HG03521 (cell line): ENCODE results near the gene EHD1.
"Not testable (repeated sequence)": the region's sequence is repeated elsewhere in the genome, so short reads cannot be mapped to it uniquely, and the experiment has no call there.

ENCODE experiments used
- ATAC-seq: cut with Tn5 transposase; IDR thresholded peaks from one replicate; pipeline ENCODE4 v1.9.1; 2021; ENCODE audit warnings: mild to moderate bottlenecking, moderate library complexity; ENCODE audit not compliant: unreplicated experiment

EHD1 gene

GRCh38 chr11:64832467-64833197, 45.8 kb downstream of the EHD1 start:
- no peak for ATAC-seq

DNA sequence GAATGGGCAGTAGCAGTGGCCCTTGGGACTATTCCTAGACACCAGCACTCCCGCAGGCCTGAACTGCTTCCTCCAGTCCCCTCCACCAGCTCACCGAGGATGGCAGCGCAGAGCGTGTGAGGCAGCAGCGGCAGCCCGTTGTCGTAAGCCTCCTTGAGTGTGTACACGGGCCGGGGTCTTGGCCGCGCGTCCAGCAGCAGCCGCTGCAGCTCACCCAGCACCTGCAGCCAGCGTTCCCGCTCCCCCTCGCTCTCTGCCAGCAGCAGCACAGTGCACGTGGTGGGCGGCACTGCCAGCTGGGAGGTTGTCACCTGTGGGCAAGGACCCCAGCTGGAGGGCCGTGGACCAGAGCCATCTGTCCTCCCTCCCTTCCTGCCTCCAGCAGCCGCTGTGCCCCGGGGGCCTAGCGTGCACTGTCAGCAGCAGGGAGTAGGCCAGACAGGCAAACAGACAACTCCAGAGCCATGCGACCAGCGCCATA, 47.0 kb downstream of the EHD1 start:
- ATAC-seq: no peak

- no peak for ATAC-seq
Observed at GRCh38 chr11:64829536-64830251, 48.7 kb downstream of the EHD1 start.

DNA sequence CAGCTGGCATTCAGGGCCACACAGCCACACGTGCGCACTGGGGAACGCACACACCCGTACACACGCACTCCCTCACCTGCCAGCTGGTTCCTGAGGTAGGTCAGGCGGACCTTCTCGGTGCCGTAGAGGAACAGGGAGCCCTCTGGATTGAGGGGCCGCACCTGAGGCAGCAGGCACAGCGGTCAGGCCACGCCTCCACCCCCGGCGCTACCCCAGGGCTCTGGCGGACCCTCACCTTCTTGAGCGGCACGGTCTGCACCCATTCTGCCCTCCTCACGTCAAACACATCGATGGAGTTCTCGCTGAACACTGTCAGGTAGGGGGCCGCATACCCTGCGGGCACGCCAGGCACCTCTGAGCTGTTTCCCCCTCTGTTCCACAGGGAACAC, 51.0 kb downstream of the EHD1 start:
- no peak for ATAC-seq

DNA sequence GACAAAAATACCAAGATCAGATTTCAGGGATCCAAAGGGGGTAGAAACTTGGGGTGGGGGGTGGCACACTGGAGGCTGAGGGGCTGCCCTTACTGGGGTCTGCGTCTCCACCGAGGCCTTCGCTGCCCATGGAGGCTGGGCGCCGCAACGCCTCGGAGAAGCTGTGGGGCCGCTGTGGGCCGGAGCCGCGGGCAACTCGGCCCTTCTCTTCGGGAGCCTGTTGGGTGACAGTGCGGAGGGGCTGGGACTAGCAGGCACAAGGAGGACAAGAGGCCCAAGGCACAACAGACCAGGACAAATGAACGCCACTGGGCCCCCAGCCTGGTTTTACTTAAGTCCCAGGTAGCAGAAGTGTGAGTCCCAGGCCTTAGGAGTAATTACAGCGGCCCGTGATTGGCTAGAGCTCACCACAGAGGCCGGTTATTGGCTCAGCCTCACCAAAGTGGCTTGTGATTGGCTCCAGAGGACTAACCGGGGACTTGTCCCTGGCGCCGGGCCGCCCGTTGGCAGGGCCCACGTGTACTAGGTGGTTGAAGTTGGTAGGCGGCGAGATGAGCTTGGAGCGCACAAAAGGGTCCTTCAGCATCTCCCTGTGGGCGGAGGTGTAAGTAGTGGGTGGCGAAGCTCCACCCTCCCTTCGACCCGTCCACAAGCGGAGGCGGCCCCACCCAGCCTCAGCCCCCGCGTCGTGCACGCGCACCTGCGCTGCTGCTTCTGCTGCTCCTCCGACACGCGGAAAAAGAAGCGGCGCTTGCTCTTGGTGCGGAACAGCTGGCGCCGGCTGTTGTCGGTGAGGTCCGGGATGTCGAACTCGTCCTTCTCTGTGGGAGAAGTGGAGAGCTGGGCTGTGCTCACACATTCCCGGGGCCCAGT, 51.6 kb downstream of the EHD1 start:
- no peak for ATAC-seq

GRCh38 chr11:64826062-64826461, 52.4 kb downstream of the EHD1 start:
- no peak for ATAC-seq

DNA sequence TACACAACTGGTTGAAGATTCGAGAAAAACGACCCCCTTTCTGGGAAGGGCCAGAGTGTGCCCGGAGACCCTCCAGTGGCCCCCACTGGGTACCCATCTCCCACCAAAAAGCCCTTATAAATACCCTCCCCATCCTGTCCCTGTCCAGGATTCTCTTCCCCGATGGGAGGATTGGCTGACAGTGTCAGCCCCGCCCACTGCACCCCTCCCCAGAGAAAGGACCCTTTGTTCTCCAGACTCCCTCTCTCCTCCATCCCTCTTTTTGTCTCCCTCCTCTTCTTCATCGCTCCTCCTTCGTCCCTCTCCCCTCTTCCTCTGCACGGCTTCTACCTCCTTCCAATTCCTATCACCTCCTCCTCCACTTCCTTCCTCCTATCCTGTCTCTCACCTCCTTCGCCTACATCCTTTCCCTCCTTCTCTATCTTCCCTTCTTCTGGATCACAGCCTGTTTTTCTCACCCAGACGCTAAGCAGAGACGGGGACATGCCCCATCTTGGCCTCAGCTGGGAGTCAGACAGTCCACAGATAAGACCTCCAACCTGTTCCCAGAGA, 54.8 kb downstream of the EHD1 start:
- no peak for ATAC-seq

- no peak for ATAC-seq
Observed at GRCh38 chr11:64817476-64817875, 60.9 kb downstream of the EHD1 start.

DNA sequence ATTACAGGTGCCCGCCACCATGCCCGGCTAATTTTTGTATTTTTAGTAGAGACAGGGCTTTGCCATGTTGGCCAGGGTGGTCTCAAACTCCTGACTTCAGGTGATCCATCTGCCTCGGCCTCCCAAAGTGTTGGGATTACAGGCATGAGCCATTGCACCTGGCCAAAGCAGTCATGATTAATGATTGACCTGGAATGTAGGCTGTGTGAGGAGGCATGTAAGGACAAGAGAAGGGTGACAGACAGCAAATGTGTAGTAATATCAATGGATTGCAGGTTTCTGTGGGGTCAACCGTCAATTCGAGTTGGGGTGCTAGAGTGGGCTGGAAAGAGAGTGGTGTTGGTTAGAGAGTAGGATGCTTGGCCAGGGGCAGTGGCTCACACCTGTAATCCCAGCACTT, 63.0 kb downstream of the EHD1 start:
- ATAC-seq: not testable (repeated sequence)

DNA sequence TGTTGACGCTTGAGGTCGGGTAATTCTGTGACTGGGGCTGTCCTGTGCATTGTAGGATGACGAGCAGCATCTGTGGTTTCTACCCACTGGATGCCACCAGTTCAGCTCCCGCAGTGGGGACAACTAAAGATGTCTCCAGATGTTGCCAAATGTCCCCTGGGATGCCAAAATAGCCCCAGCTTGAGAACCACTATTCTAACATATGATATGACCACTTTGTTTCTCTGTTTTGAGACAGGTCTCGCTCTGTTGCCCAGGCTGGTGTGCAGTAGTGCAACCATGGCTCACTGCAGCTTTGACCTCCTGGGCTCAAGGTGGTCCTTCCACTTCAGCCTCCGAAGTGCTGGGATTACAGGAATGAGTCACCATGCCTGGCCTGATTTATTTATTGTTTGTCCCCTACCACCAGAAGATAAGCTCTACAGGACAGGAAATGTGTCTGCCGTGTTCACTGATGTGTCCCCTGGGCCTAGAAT, 63.7 kb downstream of the EHD1 start:
- ATAC-seq: no peak

DNA sequence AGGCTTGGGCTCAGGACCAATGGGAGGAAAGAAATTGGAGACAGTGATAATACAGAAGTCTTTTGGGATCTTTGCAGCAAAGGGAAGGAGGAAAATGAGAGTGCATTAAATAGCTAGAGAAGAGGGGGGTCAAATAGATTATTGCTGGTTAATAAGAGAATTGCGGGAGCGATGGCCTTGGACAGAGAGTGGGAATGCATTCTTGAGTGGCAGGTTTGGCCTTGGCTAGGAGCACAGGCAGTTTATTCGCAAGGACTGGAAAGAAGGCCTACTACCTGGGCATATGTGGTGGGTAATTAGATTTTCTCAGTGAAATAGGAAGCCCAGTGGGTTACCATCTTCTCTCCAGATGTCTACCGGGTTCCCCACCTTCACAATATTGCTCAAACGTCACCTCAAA, 64.6 kb downstream of the EHD1 start:
- no peak for ATAC-seq

DNA sequence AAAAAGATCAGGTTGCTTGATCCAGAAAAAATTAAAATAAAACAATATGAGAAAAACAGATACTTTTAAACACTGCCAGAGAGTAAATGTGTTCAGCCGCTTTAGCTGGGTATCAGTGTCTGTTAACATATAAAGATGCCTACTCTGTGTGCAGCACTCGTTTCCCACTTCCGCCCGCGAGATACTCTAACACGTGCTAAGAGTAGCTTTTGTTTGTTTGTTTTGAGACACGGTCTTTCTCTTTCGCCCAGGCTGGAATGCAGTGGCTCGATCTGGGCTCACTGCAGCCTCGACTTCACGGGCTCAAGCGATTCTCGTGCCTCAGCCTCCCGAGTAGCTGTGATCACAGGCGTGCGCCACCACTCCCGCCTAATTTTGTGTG, 67.5 kb downstream of the EHD1 start:
- ATAC-seq: no peak

- ATAC-seq: peak; percentile 64
Observed at GRCh38 chr11:64810271-64810890, 68.0 kb downstream of the EHD1 start, which contains the start of gene MEN1. Gene MEN1, minus strand, starts transcription at chr11:64810551. Its CDS starts 442 bp downstream, at chr11:64810109.

DNA sequence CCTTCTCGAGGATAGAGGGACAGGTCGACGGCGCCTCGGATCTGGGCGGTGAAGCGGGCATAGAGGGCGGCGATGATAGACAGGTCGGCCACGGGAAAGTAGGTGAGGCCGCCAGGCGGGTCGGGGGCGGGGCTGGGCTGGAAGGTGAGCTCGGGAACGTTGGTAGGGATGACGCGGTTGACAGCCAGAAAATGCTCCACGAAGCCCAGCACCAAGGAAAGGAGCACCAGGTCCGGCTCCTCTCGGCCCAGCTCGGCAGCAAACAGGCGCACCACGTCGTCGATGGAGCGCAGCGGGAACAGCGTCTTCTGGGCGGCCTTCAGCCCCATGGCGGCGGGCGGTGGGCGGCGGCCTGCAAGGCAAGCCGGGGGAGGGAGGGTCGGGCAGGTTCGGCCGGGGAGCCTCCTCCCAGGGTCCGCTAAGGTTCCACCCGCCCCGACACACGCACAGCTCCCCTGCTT, 68.6 kb downstream of the EHD1 start:
- no peak for ATAC-seq

DNA sequence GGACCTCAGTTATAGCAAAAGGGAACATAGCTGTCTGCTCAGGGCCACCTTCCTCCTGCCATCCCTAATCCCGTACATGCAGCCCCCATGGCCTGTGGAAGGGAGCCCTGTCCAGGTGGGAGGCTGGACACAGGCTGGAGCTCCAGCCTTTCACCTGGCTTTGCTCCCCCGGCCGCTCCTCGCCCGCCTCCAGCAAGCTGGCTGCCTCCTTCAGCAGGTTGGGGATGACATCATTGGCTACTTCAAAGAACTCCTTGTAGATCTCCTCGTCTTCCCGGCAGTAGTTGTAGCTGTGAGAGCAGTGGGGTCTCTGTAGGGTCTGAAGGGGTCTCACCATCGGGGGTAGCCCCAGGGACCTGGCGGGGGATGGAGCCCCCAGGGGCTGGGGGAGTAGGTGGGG, 72.9 kb downstream of the EHD1 start:
- ATAC-seq: no peak

- no peak for ATAC-seq
Observed at GRCh38 chr11:64804346-64805210, 73.8 kb downstream of the EHD1 start.

DNA sequence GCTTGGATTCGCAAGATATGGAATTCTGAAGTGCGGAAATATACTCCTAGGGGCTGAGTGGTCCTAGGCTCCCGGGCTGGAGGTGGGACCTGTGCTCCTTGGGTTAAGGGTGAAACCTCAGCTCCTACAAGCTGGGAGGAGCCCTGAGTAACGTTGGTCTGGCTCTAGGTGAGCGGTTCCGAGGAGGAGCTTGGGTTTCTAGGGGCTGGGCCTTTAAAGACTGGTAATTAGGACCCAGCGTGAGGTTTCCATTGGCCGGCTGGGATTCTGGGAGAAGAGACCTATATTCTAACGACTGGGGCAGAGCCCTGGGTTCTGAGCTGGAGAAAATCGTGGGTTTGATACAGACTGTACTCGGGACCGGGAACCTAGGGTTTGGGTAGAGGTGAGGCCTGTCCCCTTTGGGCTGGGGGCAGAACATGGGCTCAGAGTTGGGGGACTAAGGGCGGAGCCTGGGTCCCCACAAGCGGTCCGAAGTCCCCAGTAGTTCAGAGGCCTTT, 74.5 kb downstream of the EHD1 start:
- ATAC-seq: no peak

DNA sequence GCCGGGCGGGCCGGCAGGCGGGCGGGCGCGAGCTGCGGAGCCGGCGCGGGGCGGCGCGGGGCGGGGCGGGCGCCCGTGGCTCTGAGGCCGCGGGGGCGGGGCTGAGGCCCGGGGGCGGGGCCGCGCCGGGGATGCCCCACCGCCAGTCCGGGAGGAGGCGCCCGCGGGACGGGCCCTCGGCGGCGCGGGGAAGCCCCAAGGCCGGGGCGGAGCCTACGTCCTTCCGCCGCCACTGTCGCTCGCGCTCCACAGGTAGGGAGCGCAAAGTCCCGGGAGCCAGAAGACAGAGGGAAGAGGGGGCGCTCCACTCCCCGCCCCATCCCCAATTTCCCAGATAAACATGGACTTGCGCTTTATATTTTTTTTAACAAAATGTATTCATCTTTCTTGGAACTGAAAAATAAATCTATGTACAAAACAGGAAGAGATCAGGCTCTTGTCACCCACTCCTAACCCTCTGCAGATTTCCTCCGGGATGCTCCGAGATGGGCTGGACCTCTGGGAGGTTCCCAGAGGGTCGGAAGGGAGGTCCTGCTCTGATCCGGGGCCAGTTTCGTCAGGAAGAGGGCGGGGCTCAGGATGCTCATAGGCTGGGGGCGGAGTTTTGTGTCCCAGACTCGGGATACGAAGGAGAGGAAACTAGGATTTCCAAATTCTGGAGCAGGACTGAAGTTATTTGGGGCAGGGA, 75.1 kb downstream of the EHD1 start, which contains the start of gene MAP4K2:
Gene MAP4K2 (minus strand): TSS at position 57 of the 688 bp plus-strand sequence. CDS start 65 bp downstream, outside the sequence.
- ATAC-seq: peak; percentile 73
